ENCODE data around the gene ACTR5.

DNA sequence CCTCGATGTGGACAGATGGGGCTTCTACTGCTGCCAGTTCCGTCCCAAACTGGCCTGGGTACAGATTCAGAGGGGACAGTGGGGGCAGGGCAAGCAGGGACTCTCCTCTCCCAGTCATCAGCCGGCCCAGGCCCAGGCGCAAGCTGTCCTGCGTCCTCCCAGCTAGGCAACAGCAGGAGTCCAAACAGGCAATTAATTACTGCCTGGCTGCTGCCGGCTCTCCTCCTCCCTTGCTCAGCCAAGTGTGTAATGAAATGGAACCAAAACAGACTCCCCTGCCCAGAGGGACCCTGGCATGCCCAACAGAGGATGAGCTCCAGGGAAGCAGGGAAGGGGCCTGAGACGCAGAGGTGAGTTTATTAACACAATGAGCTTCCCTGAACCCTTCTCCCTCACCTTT is 41.8 kb upstream of the ACTR5 start:
- TF ChIP-seq, protein P1, sequence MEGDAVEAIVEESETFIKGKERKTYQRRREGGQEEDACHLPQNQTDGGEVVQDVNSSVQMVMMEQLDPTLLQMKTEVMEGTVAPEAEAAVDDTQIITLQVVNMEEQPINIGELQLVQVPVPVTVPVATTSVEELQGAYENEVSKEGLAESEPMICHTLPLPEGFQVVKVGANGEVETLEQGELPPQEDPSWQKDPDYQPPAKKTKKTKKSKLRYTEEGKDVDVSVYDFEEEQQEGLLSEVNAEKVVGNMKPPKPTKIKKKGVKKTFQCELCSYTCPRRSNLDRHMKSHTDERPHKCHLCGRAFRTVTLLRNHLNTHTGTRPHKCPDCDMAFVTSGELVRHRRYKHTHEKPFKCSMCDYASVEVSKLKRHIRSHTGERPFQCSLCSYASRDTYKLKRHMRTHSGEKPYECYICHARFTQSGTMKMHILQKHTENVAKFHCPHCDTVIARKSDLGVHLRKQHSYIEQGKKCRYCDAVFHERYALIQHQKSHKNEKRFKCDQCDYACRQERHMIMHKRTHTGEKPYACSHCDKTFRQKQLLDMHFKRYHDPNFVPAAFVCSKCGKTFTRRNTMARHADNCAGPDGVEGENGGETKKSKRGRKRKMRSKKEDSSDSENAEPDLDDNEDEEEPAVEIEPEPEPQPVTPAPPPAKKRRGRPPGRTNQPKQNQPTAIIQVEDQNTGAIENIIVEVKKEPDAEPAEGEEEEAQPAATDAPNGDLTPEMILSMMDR (IDR thresholded peaks at IDR 0.05; ENCODE audit: extremely low read depth in 1 of 2, insufficient read depth in 1 of 2, low read depth in 1 of 2, low read length in 2 of 2), result no peak
- no peak for TF ChIP-seq MYC (IDR thresholded peaks at IDR 0.05; ENCODE audit: low read depth, low read length)
